DND-41 (cell line): ENCODE measurements around the gene ATF5.
A peak's percentile ranks its signal among the peaks of the same experiment; 100 is the strongest.

Experiments
- ATAC-seq: fragments of 200-7000 bp; cut with Tn5 transposase; 3 replicates; pipeline ENCODE4 v1.9.1; 2021; ENCODE audit warnings: low read depth; ENCODE audit not compliant: insufficient read depth
- DNase-seq: peaks from one replicate; pipeline ENCODE4 v3.0.0-alpha.2; 2020
- H2AFZ ChIP-seq: 2 replicates; pipeline ENCODE4 v1.6.0; 2012; ENCODE audit warnings: low read depth, low read length
- H3K27ac ChIP-seq: 2 replicates; pipeline ENCODE4 v1.5.1; 2012; ENCODE audit warnings: low read length, inconsistent platforms
- H3K27me3 ChIP-seq: fragments of 200-600 bp; sonication (generic); 2 replicates; pipeline ENCODE4 v1.6.0; 2012; ENCODE audit warnings: low read length, mild to moderate bottlenecking, inconsistent platforms; ENCODE audit not compliant: insufficient read depth, poor library complexity
- H3K36me3 ChIP-seq: 2 replicates; pipeline ENCODE4 v1.5.1; 2012; ENCODE audit warnings: low read length, inconsistent platforms; ENCODE audit not compliant: insufficient read depth
- H3K4me1 ChIP-seq: 2 replicates; pipeline ENCODE4 v1.5.1; 2012; ENCODE audit warnings: mild to moderate bottlenecking, low read length; ENCODE audit not compliant: insufficient read depth
- H3K4me2 ChIP-seq: 2 replicates; pipeline ENCODE4 v1.6.0; 2012; ENCODE audit warnings: mild to moderate bottlenecking, moderate library complexity, low read length, inconsistent platforms; ENCODE audit not compliant: insufficient read depth
- H3K4me3 ChIP-seq, 2 experiments: fragments of 200-600 bp in 1 of 2; shearing (Covaris generic) in 1 of 2; 2 replicates each; pipeline ENCODE4 v1.5.1; 2012 to 2016; ENCODE audit warnings: inconsistent platforms in 2 of 2, low read length in 2 of 2, mild to moderate bottlenecking in 2 of 2, low read depth in 1 of 2, moderate library complexity in 1 of 2
- H3K79me2 ChIP-seq: 2 replicates; pipeline ENCODE4 v1.6.0; 2012; ENCODE audit warnings: low read length, inconsistent platforms; ENCODE audit not compliant: insufficient read depth
- H3K9ac ChIP-seq: 2 replicates; pipeline ENCODE4 v1.6.0; 2012; ENCODE audit warnings: low read depth, mild to moderate bottlenecking, inconsistent platforms, low read length, moderate library complexity
- H3K9me3 ChIP-seq: 2 replicates; pipeline ENCODE4 v1.5.1; 2012; ENCODE audit warnings: low read length, moderate library complexity, mild to moderate bottlenecking, inconsistent platforms; ENCODE audit not compliant: insufficient read depth, severe bottlenecking
- H4K20me1 ChIP-seq: 2 replicates; pipeline ENCODE4 v1.6.0; 2012; ENCODE audit warnings: low read length; ENCODE audit not compliant: insufficient read depth
- EZH2 ChIP-seq: IDR thresholded peaks from 3 replicates; pipeline ENCODE4 v1.6.1; 2012; ENCODE audit warnings: borderline replicate concordance, low read depth, mild to moderate bottlenecking, moderate library complexity, low read length, inconsistent platforms; ENCODE audit not compliant: severe bottlenecking
- TF ChIP-seq, protein P1 (sequence below): IDR thresholded peaks from 2 replicates; pipeline ENCODE4 v1.5.1; 2012; ENCODE audit warnings: borderline replicate concordance, low read length, moderate library complexity, mild to moderate bottlenecking; ENCODE audit not compliant: poor library complexity, severe bottlenecking; ENCODE audit errors: extremely low read depth

Gene ATF5

DNA sequence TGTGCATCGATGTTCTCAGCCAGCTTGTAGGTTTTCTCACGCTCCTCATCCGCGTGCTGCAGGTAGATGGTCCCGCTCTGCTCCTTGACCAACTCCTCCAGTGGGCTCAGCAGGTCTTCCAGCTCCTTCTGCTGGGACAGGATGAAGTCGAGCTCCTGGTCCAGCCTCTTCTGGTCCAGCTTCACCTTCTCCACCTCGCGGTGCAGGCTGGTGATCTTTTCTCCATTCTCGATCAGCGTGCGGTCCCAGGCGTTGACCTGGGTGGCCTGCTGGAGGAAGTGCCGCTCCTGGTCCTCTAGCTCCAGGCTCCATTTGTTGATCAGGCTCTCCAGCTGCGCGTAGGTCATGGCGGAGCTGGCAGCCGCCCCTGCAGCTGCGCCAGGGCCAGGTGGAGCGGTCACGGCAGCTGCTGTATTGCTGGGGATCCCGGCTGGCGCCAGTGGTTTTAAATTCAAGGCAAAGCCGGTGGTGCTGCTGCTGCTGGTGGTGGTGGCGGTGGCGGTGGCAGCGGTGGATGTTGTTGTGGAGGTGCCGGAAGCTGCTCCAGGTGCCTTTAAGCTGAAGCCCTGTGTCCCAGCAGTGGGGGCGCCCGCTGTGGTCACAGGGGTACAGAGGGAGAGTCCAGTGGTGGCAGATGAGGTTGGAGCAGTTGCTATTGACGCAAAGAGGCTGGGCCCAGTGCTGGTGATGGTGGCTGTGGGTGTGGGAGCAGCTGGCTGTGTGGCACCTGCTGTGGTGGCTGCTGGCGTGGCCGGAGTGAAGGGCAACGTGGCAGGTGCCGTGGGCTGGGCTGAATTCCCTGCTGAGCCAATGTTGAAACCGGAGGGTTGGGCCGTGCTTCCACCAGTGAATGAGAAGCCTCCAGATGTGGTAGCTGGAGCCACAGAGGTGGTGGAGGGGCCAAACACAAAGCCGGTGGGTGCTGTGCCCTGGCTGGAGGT is 20.3 kb upstream of the ATF5 start:
- H3K27me3 ChIP-seq = no peaks in the 10 kb centered on the region
- peaks cover 4% of the 10 kb centered on the region; the same call in 1 of the 2 replicates for H3K4me1 ChIP-seq
- H3K9me3 ChIP-seq = no peaks in the 10 kb centered on the region
- no peak overlapping the region for H3K9ac ChIP-seq
- TF ChIP-seq, protein P1, sequence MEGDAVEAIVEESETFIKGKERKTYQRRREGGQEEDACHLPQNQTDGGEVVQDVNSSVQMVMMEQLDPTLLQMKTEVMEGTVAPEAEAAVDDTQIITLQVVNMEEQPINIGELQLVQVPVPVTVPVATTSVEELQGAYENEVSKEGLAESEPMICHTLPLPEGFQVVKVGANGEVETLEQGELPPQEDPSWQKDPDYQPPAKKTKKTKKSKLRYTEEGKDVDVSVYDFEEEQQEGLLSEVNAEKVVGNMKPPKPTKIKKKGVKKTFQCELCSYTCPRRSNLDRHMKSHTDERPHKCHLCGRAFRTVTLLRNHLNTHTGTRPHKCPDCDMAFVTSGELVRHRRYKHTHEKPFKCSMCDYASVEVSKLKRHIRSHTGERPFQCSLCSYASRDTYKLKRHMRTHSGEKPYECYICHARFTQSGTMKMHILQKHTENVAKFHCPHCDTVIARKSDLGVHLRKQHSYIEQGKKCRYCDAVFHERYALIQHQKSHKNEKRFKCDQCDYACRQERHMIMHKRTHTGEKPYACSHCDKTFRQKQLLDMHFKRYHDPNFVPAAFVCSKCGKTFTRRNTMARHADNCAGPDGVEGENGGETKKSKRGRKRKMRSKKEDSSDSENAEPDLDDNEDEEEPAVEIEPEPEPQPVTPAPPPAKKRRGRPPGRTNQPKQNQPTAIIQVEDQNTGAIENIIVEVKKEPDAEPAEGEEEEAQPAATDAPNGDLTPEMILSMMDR = no peak
- TF ChIP-seq EZH2 = no peak
- H3K4me2 ChIP-seq = no peak overlapping the region
- H3K36me3 ChIP-seq = peaks cover 73% of the 10 kb centered on the region
- H2AFZ ChIP-seq = no peak overlapping the region
- H4K20me1 ChIP-seq = peaks cover 75% of the 10 kb centered on the region
- no peak overlapping the region for H3K27ac ChIP-seq
- H3K4me3 ChIP-seq = no peak overlapping the region
- ATAC-seq = no peak
- peaks cover 53% of the 10 kb centered on the region for H3K79me2 ChIP-seq
- DNase-seq = no peak

GRCh38 chr19:49910179-49910578 is 18.8 kb upstream of the ATF5 start:
- peaks cover 4% of the 10 kb centered on the region; the same call in 1 of the 2 replicates for H3K4me1 ChIP-seq
- DNase-seq (no peak), ATAC-seq (0 out of 3 replicates have a peak, but pooled peaks have one; percentile 12)
- no peak overlapping the region for H3K4me3 ChIP-seq
- no peak overlapping the region for H3K4me2 ChIP-seq
- peaks cover 87% of the 10 kb centered on the region for H4K20me1 ChIP-seq
- no peaks in the 10 kb centered on the region for H3K27me3 ChIP-seq
- peaks cover 65% of the 10 kb centered on the region for H3K79me2 ChIP-seq
- H2AFZ ChIP-seq = no peak overlapping the region
- peaks cover 87% of the 10 kb centered on the region for H3K36me3 ChIP-seq
- no peaks in the 10 kb centered on the region for H3K9me3 ChIP-seq
- no peak overlapping the region for H3K27ac ChIP-seq
- TF ChIP-seq, protein P1 = no peak
- no peak for TF ChIP-seq EZH2
- H3K9ac ChIP-seq = no peak overlapping the region

GRCh38 chr19:49911381-49912145 is 17.4 kb upstream of the ATF5 start:
- TF ChIP-seq, protein P1 = no peak
- TF ChIP-seq EZH2 = no peak
- H3K36me3 ChIP-seq = peaks cover 94% of the 10 kb centered on the region
- H3K27me3 ChIP-seq = no peaks in the 10 kb centered on the region
- no peak for DNase-seq
- H3K9me3 ChIP-seq = no peaks in the 10 kb centered on the region
- H4K20me1 ChIP-seq = peaks cover 89% of the 10 kb centered on the region
- ATAC-seq = no peak
- H3K27ac ChIP-seq = no peak overlapping the region
- H3K79me2 ChIP-seq = peaks cover 79% of the 10 kb centered on the region
- no peak overlapping the region for H3K4me3 ChIP-seq
- peaks cover 4% of the 10 kb centered on the region; the same call in 1 of the 2 replicates for H3K4me1 ChIP-seq
- H3K4me2 ChIP-seq = no peak overlapping the region
- no peak overlapping the region for H3K9ac ChIP-seq
- H2AFZ ChIP-seq = no peak overlapping the region
